H1 (cell line): Measurements from ENCODE around the gene DCTN3. TPM values are rescaled to one million over a fixed set of nuclear protein-coding genes. Genes with fewer than 3 reads are reported as not detected.

ENCODE experiments used
- CTCF ChIA-PET: fragments of 300-600 bp; sonication (Branson Sonifier 250); formaldehyde crosslinking; loops from one replicate; lab custom pipeline; 2021; ENCODE audit not compliant: partially characterized antibody; lab: Charles Lee
- POLR2A ChIA-PET: fragments of 300-600 bp; sonication (Branson Sonifier 250); formaldehyde crosslinking; loops from one replicate; lab custom pipeline; 2021; ENCODE audit warnings: inconsistent platforms; ENCODE audit not compliant: partially characterized antibody; lab: Charles Lee
- DNase-seq, 2 experiments: peaks; one replicate each; pipeline versions ENCODE4 v3.0.0 to v3.0.0-alpha.2; 2010 to 2022; ENCODE audit warnings: low spot score in 2 of 2, low read depth in 1 of 2, mixed read lengths in 1 of 2
- FAIRE-seq: peaks from 2 replicates; lab custom pipeline; 2011; peaks lifted over from hg19 to GRCh38; lab: Jason Lieb, UNC
- H2AFZ ChIP-seq: 2 replicates; pipeline ENCODE4 v1.8.1; 2012; ENCODE audit warnings: low read length, inconsistent platforms
- H2AK5ac ChIP-seq: 2 replicates; pipeline ENCODE4 v1.6.1; 2013; ENCODE audit warnings: low read depth, low read length
- H2BK120ac ChIP-seq: replicated peaks from 2 replicates; pipeline ENCODE3; 2013; ENCODE audit warnings: low read depth, low read length, inconsistent platforms
- H2BK12ac ChIP-seq: 2 replicates; pipeline ENCODE4 v1.6.1; 2013; ENCODE audit warnings: low read depth, low read length
- H2BK15ac ChIP-seq: 2 replicates; pipeline ENCODE4 v1.6.1; 2013; ENCODE audit warnings: low read length
- H2BK20ac ChIP-seq: 2 replicates; pipeline ENCODE4 v1.6.1; 2013; ENCODE audit warnings: low read length
- H2BK5ac ChIP-seq: 2 replicates; pipeline ENCODE4 v1.6.1; 2013; ENCODE audit warnings: low read depth, low read length
- H3K14ac ChIP-seq: 2 replicates; pipeline ENCODE4 v1.6.1; 2013; ENCODE audit warnings: inconsistent platforms; ENCODE audit not compliant: insufficient read length
- H3K18ac ChIP-seq: 2 replicates; pipeline ENCODE4 v1.6.1; 2013; ENCODE audit warnings: low read length; ENCODE audit errors: extremely low read depth
- H3K23ac ChIP-seq: 2 replicates; pipeline ENCODE4 v1.6.1; 2013; ENCODE audit warnings: inconsistent platforms; ENCODE audit not compliant: insufficient read length
- H3K23me2 ChIP-seq: 2 replicates; pipeline ENCODE4 v1.6.1; 2013; ENCODE audit warnings: low read depth, low read length
- H3K27ac ChIP-seq: 2 replicates; pipeline ENCODE4 v1.6.1; 2011; ENCODE audit warnings: low read depth, low read length, inconsistent platforms
- H3K27me3 ChIP-seq, 4 experiments: replicated peaks in 1 of 4; 1 replicate in 1 of 4; 2 replicates in 3 of 4; pipeline versions ENCODE4 v1.6.1 to v1.8.1; 2011 to 2013; ENCODE audit warnings: low read length in 3 of 4, mild to moderate bottlenecking in 3 of 4, inconsistent platforms in 2 of 4, mixed read lengths in 2 of 4, moderate library complexity in 1 of 4; ENCODE audit not compliant: control insufficient read depth in 3 of 4, insufficient read depth in 3 of 4; ENCODE audit errors: extremely low read depth in 1 of 4
- H3K36me3 ChIP-seq, 4 experiments: 2 replicates each; pipeline versions ENCODE4 v1.6.1 to v1.8.1; 2011 to 2013; ENCODE audit warnings: mild to moderate bottlenecking in 4 of 4, low read length in 3 of 4, moderate library complexity in 2 of 4, control low read depth in 1 of 4, inconsistent platforms in 1 of 4; ENCODE audit not compliant: insufficient read depth in 4 of 4, control insufficient read depth in 2 of 4
- H3K4ac ChIP-seq: replicated peaks from 2 replicates; pipeline ENCODE3; 2013; ENCODE audit warnings: low read length, low read depth, mixed read lengths, inconsistent platforms; ENCODE audit not compliant: insufficient read length
- H3K4me1 ChIP-seq, 4 experiments: replicated peaks in 1 of 4; 1 replicate in 1 of 4; 2 replicates in 3 of 4; pipeline versions ENCODE4 v1.6.1 to v1.8.1; 2011 to 2013; ENCODE audit warnings: low read length in 3 of 4, inconsistent platforms in 2 of 4, mixed read lengths in 1 of 4; ENCODE audit not compliant: insufficient read depth in 4 of 4, control insufficient read depth in 3 of 4
- H3K4me2 ChIP-seq, 2 experiments: 2 replicates each; pipeline versions ENCODE4 v1.6.1 to v1.8.1; 2011 to 2013; ENCODE audit warnings: low read depth in 2 of 2, low read length in 2 of 2, control low read depth in 1 of 2, inconsistent platforms in 1 of 2, mild to moderate bottlenecking in 1 of 2; ENCODE audit not compliant: insufficient read depth in 1 of 2
- H3K4me3 ChIP-seq, 4 experiments: fragments of 200-600, 300-600 bp in 1 of 4; sonication (generic), shearing (Covaris generic), sonication (Bioruptor Twin) in 1 of 4; 2 replicates each; pipeline versions ENCODE4 v1.5.1 to v1.8.1; 2011 to 2016; ENCODE audit warnings: low read length in 4 of 4, low read depth in 3 of 4, control low read depth in 2 of 4, inconsistent platforms in 2 of 4, mild to moderate bottlenecking in 2 of 4, mixed read lengths in 1 of 4, moderate library complexity in 1 of 4; ENCODE audit not compliant: insufficient read depth in 2 of 4; ENCODE audit errors: extremely low read depth in 1 of 4
- H3K56ac ChIP-seq: replicated peaks from 2 replicates; pipeline ENCODE3; 2013; ENCODE audit warnings: low read depth, mild to moderate bottlenecking, mixed read lengths, low read length, inconsistent platforms; ENCODE audit not compliant: insufficient read length
- H3K79me1 ChIP-seq: 2 replicates; pipeline ENCODE4 v1.6.1; 2013; ENCODE audit warnings: low read depth, low read length, control low read depth
- H3K79me2 ChIP-seq, 2 experiments: 2 replicates each; pipeline versions ENCODE4 v1.6.1 to v1.8.1; 2012 to 2013; ENCODE audit warnings: low read length in 2 of 2, mild to moderate bottlenecking in 2 of 2, inconsistent platforms in 1 of 2; ENCODE audit not compliant: insufficient read depth in 2 of 2, control insufficient read depth in 1 of 2
- H3K9ac ChIP-seq, 4 experiments: replicated peaks in 1 of 4; 1 replicate in 1 of 4; 2 replicates in 3 of 4; pipeline versions ENCODE4 v1.6.1 to v1.8.1; 2011 to 2013; ENCODE audit warnings: low read depth in 3 of 4, low read length in 3 of 4, control low read depth in 2 of 4, mild to moderate bottlenecking in 2 of 4, moderate library complexity in 2 of 4, inconsistent platforms in 1 of 4; ENCODE audit errors: extremely low read depth in 1 of 4
- H3K9me3 ChIP-seq, 2 experiments: 2 replicates each; pipeline versions ENCODE4 v1.6.1 to v1.8.1; 2012 to 2013; ENCODE audit warnings: mild to moderate bottlenecking in 2 of 2, moderate library complexity in 2 of 2, control low read depth in 1 of 2, inconsistent platforms in 1 of 2, low read depth in 1 of 2, low read length in 1 of 2, mixed read lengths in 1 of 2; ENCODE audit not compliant: insufficient read depth in 2 of 2
- H4K20me1 ChIP-seq, 2 experiments: replicated peaks in 1 of 2; 2 replicates each; pipeline versions ENCODE3 to v1.8.1; 2011 to 2013; ENCODE audit warnings: inconsistent platforms in 2 of 2, low read length in 2 of 2, mild to moderate bottlenecking in 1 of 2; ENCODE audit not compliant: insufficient read depth in 2 of 2, control insufficient read depth in 1 of 2
- H4K5ac ChIP-seq: 2 replicates; pipeline ENCODE4 v1.6.1; 2013; ENCODE audit warnings: low read length, low read depth, mixed read lengths, inconsistent platforms; ENCODE audit not compliant: insufficient read length
- H4K8ac ChIP-seq: 2 replicates; pipeline ENCODE4 v1.8.0; 2013; ENCODE audit warnings: mild to moderate bottlenecking, moderate library complexity, low read length, inconsistent platforms; ENCODE audit not compliant: insufficient read depth; ENCODE audit errors: extremely low read depth
- H4K91ac ChIP-seq: replicated peaks from 2 replicates; pipeline ENCODE3; 2013; ENCODE audit warnings: low read length, mixed read lengths, inconsistent platforms; ENCODE audit not compliant: insufficient read length
- CREB1 ChIP-seq: IDR thresholded peaks from 2 replicates; pipeline ENCODE4 v1.6.1; 2012; ENCODE audit warnings: inconsistent platforms
- KDM4A ChIP-seq: IDR thresholded peaks from one replicate; pipeline ENCODE4 v1.7.1; 2012; ENCODE audit warnings: low read depth, mild to moderate bottlenecking, moderate library complexity, low read length, inconsistent platforms; ENCODE audit not compliant: severe bottlenecking
- KDM5A ChIP-seq: fragments of 200-600 bp; IDR thresholded peaks from 2 replicates; pipeline ENCODE4 v1.7.1; 2012; ENCODE audit warnings: mild to moderate bottlenecking, low read length, inconsistent platforms, mixed read lengths
- NRF1 ChIP-seq: IDR thresholded peaks from 2 replicates; pipeline ENCODE4 v1.6.1; 2011; ENCODE audit warnings: mild to moderate bottlenecking, low read depth, low read length, improper control_type of control experiment
- POU5F1 ChIP-seq: IDR thresholded peaks from 2 replicates; pipeline ENCODE4 v1.6.1; 2011; ENCODE audit warnings: low read depth, mild to moderate bottlenecking, low read length, moderate library complexity
- SIN3A ChIP-seq, 2 experiments: IDR thresholded peaks in 1 of 2; conservative IDR thresholded peaks in 1 of 2; 2 replicates each; pipeline ENCODE4 v1.6.1; 2011 to 2012; ENCODE audit warnings: low read length in 2 of 2, improper control_type of control experiment in 1 of 2, low read depth in 1 of 2, mild to moderate bottlenecking in 1 of 2
- SP1 ChIP-seq: IDR thresholded peaks from 2 replicates; pipeline ENCODE4 v1.6.1; 2011; ENCODE audit warnings: low read depth, low read length
- TAF1 ChIP-seq: IDR thresholded peaks from 2 replicates; pipeline ENCODE4 v1.6.1; 2011; ENCODE audit warnings: mild to moderate bottlenecking, low read depth, low read length
- YY1 ChIP-seq: IDR thresholded peaks from 2 replicates; pipeline ENCODE4 v1.6.1; 2011; ENCODE audit warnings: low read depth, mild to moderate bottlenecking, low read length
- ZNF274 ChIP-seq: IDR thresholded peaks from 2 replicates; pipeline ENCODE4 v1.7.0; 2012; ENCODE audit warnings: low read length, borderline replicate concordance; ENCODE audit errors: extremely low read depth
- WGBS, 2 experiments: shearing (Covaris generic) in 1 of 2; methylation state at CpG; one replicate each; pipeline versions ENCODE4 v1.1.6 to v1.1.7; 2013 to 2015; ENCODE audit warnings: low lambda C conversion rate in 2 of 2, mixed read lengths in 2 of 2, inconsistent platforms in 1 of 2, low coverage in 1 of 2, missing lambda C conversion rate in 1 of 2; ENCODE audit not compliant: insufficient replicate concordance in 2 of 2, insufficient coverage in 1 of 2, insufficient read length in 1 of 2; ENCODE audit errors: extremely low coverage in 1 of 2, missing lambda C conversion rate in 1 of 2; 5-methylcytosine and 5-hydroxymethylcytosine counted together
- polyA plus RNA-seq, 7 experiments: library from polyadenylated mRNA; depleted of rRNA in 3 of 7; stranded (reverse) in 5 of 7; unstranded in 2 of 7; fragments of >200 nt in 5 of 7; fragments of 200-250 nt in 2 of 7; gene quantifications; 1 replicate in 5 of 7; 2 replicates in 1 of 7; 4 replicates in 1 of 7; pipeline versions ENCODE4 v1.2.1 to v1.2.3, GENCODE V29; 2011 to 2013; ENCODE audit warnings: missing spikeins in 2 of 7, mixed read lengths in 2 of 7
- total RNA-seq: library from RNA; stranded (reverse); fragmentation: NEBNext Ultra II Directional; extraction: Animal tissue kit (Norgen Biotek cat#: 25700); gene quantifications from 2 replicates; pipeline ENCODE4 v1.2.1, GENCODE V29; 2021
- TF ChIP-seq, protein P1 (sequence below): IDR thresholded peaks from 2 replicates; pipeline ENCODE4 v1.6.1; 2012; ENCODE audit warnings: inconsistent platforms

DCTN3 gene
- total and polyA plus RNA-seq, 2 of the 8 experiments (the other 6 are each of a cell fraction or from before 2014, with no cell fraction given): 25.6 to 39.2 TPM

DNA sequence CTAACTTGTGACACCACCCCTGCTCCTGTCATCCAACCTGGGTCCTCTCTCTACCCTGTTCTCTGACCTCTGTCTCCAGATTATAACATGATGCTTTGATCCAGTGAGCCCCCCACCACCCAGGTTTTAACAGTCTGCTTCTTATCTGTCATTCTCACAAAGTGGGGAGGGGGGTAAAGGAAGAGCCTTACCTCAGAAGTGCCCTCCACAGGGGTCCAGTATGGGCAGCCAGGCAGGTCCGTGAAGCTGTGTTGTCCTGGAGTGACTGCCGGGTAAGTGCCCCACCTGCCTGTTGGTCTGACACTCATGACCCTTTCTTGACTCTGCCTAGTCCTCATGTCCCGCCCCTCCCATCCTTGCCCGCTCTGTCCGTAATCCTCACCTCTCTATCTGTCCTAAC, 35.1 kb upstream of the DCTN3 start:
- H3K56ac ChIP-seq: no peak overlapping the region
- no peak overlapping the region for H3K18ac ChIP-seq
- H2BK120ac ChIP-seq: no peak overlapping the region
- H3K79me2 ChIP-seq: no peaks in the 10 kb centered on the region
- WGBS, 2 experiments: 84% methylated on average over 5 of the region's 5 CpGs; no CpG with 5 or more reads in 1 of the 2 experiments
- no peak overlapping the region for H2BK20ac ChIP-seq
- no peaks in the 10 kb centered on the region for H3K36me3 ChIP-seq
- H3K27ac ChIP-seq: no peak overlapping the region
- H2BK15ac ChIP-seq: no peak overlapping the region
- H2AK5ac ChIP-seq: no peak overlapping the region
- POLR2A ChIA-PET: interaction anchor here (0.7 to 12.8 kb wide), 5 partner anchors 9 to 1077 kb away, joined by 3 to 127 read pairs (median 10); partner anchors contain the start of genes ARID3C, CREB3, GALT and SIGMAR1
- H2AFZ ChIP-seq: no peak overlapping the region
- H3K23me2 ChIP-seq: peaks cover 4% of the 10 kb centered on the region
- H3K23ac ChIP-seq: no peak overlapping the region
- FAIRE-seq (no peak), DNase-seq (no peak)
- H3K9ac ChIP-seq: no peak overlapping the region
- H2BK12ac ChIP-seq: no peak overlapping the region
- no peak overlapping the region for H3K14ac ChIP-seq
- H4K8ac ChIP-seq: no peak overlapping the region
- H4K5ac ChIP-seq: no peak overlapping the region
- no peak overlapping the region for H3K4me3 ChIP-seq
- H3K9me3 ChIP-seq: no peaks in the 10 kb centered on the region
- no peaks in the 10 kb centered on the region for H3K79me1 ChIP-seq
- H3K27me3 ChIP-seq: no peaks in the 10 kb centered on the region; a peak in 1 of 7 replicates
- H2BK5ac ChIP-seq: no peak overlapping the region
- peaks cover 5 to 22% (median 10%) of the 10 kb centered on the region in 4 experiments; a peak in 6 of 7 replicates for H3K4me1 ChIP-seq
- H3K4me2 ChIP-seq: no peak overlapping the region
- no peak overlapping the region for H3K4ac ChIP-seq
- H4K91ac ChIP-seq: no peak overlapping the region
- CTCF ChIA-PET: interaction anchor here (0.6 to 15.2 kb wide), 4 partner anchors 9 to 47 kb away, joined by 3 to 277 read pairs (median 8); partner anchors contain the start of genes GALT and SIGMAR1
- peaks cover 0 to 4% of the 10 kb centered on the region in 2 experiments for H4K20me1 ChIP-seq
- TF ChIP-seq YY1: no peak
- TF ChIP-seq, protein P1, sequence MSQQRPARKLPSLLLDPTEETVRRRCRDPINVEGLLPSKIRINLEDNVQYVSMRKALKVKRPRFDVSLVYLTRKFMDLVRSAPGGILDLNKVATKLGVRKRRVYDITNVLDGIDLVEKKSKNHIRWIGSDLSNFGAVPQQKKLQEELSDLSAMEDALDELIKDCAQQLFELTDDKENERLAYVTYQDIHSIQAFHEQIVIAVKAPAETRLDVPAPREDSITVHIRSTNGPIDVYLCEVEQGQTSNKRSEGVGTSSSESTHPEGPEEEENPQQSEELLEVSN: no peak
- TF ChIP-seq CREB1: no peak
- no peak for TF ChIP-seq POU5F1
- TF ChIP-seq NRF1: no peak
- no peak for TF ChIP-seq SIN3A (conservative IDR thresholded peaks at IDR 0.05 in 1 of 2, IDR thresholded peaks at IDR 0.05 in 1 of 2; ENCODE audit: low read depth in 1 of 2, low read length in 2 of 2)
- no peak for TF ChIP-seq TAF1
- TF ChIP-seq SP1: no peak
- no peak for TF ChIP-seq KDM4A
- no peak for TF ChIP-seq ZNF274
- no peak for TF ChIP-seq KDM5A
